H1 (cell line): ENCODE data around the gene THAP7. TPM values are rescaled to one million over a fixed set of nuclear protein-coding genes. Genes with fewer than 3 reads are reported as not detected.
"Not testable (repeated sequence)": the region's sequence is repeated elsewhere in the genome, so short reads cannot be mapped to it uniquely, and the experiment has no call there.

Source experiments
- CTCF ChIA-PET: fragments of 300-600 bp; sonication (Branson Sonifier 250); formaldehyde crosslinking; loops from one replicate; lab custom pipeline; 2021; ENCODE audit not compliant: partially characterized antibody; lab: Charles Lee
- POLR2A ChIA-PET: fragments of 300-600 bp; sonication (Branson Sonifier 250); formaldehyde crosslinking; loops from one replicate; lab custom pipeline; 2021; ENCODE audit warnings: inconsistent platforms; ENCODE audit not compliant: partially characterized antibody; lab: Charles Lee
- DNase-seq, 2 experiments: peaks; one replicate each; pipeline versions ENCODE4 v3.0.0 to v3.0.0-alpha.2; 2010 to 2022; ENCODE audit warnings: low spot score in 2 of 2, low read depth in 1 of 2, mixed read lengths in 1 of 2
- FAIRE-seq: peaks from 2 replicates; lab custom pipeline; 2011; peaks lifted over from hg19 to GRCh38; lab: Jason Lieb, UNC
- H2AFZ ChIP-seq: 2 replicates; pipeline ENCODE4 v1.8.1; 2012; ENCODE audit warnings: low read length, inconsistent platforms
- H2AK5ac ChIP-seq: 2 replicates; pipeline ENCODE4 v1.6.1; 2013; ENCODE audit warnings: low read depth, low read length
- H2BK120ac ChIP-seq: replicated peaks from 2 replicates; pipeline ENCODE3; 2013; ENCODE audit warnings: low read depth, low read length, inconsistent platforms
- H2BK12ac ChIP-seq: 2 replicates; pipeline ENCODE4 v1.6.1; 2013; ENCODE audit warnings: low read depth, low read length
- H2BK15ac ChIP-seq: 2 replicates; pipeline ENCODE4 v1.6.1; 2013; ENCODE audit warnings: low read length
- H2BK20ac ChIP-seq: 2 replicates; pipeline ENCODE4 v1.6.1; 2013; ENCODE audit warnings: low read length
- H2BK5ac ChIP-seq: 2 replicates; pipeline ENCODE4 v1.6.1; 2013; ENCODE audit warnings: low read depth, low read length
- H3K14ac ChIP-seq: 2 replicates; pipeline ENCODE4 v1.6.1; 2013; ENCODE audit warnings: inconsistent platforms; ENCODE audit not compliant: insufficient read length
- H3K18ac ChIP-seq: 2 replicates; pipeline ENCODE4 v1.6.1; 2013; ENCODE audit warnings: low read length; ENCODE audit errors: extremely low read depth
- H3K23ac ChIP-seq: 2 replicates; pipeline ENCODE4 v1.6.1; 2013; ENCODE audit warnings: inconsistent platforms; ENCODE audit not compliant: insufficient read length
- H3K23me2 ChIP-seq: 2 replicates; pipeline ENCODE4 v1.6.1; 2013; ENCODE audit warnings: low read depth, low read length
- H3K27ac ChIP-seq: 2 replicates; pipeline ENCODE4 v1.6.1; 2011; ENCODE audit warnings: low read depth, low read length, inconsistent platforms
- H3K27me3 ChIP-seq, 4 experiments: replicated peaks in 1 of 4; 1 replicate in 1 of 4; 2 replicates in 3 of 4; pipeline versions ENCODE4 v1.6.1 to v1.8.1; 2011 to 2013; ENCODE audit warnings: low read length in 3 of 4, mild to moderate bottlenecking in 3 of 4, inconsistent platforms in 2 of 4, mixed read lengths in 2 of 4, moderate library complexity in 1 of 4; ENCODE audit not compliant: control insufficient read depth in 3 of 4, insufficient read depth in 3 of 4; ENCODE audit errors: extremely low read depth in 1 of 4
- H3K36me3 ChIP-seq, 4 experiments: 2 replicates each; pipeline versions ENCODE4 v1.6.1 to v1.8.1; 2011 to 2013; ENCODE audit warnings: mild to moderate bottlenecking in 4 of 4, low read length in 3 of 4, moderate library complexity in 2 of 4, control low read depth in 1 of 4, inconsistent platforms in 1 of 4; ENCODE audit not compliant: insufficient read depth in 4 of 4, control insufficient read depth in 2 of 4
- H3K4ac ChIP-seq: replicated peaks from 2 replicates; pipeline ENCODE3; 2013; ENCODE audit warnings: low read length, low read depth, mixed read lengths, inconsistent platforms; ENCODE audit not compliant: insufficient read length
- H3K4me1 ChIP-seq, 4 experiments: replicated peaks in 1 of 4; 1 replicate in 1 of 4; 2 replicates in 3 of 4; pipeline versions ENCODE4 v1.6.1 to v1.8.1; 2011 to 2013; ENCODE audit warnings: low read length in 3 of 4, inconsistent platforms in 2 of 4, mixed read lengths in 1 of 4; ENCODE audit not compliant: insufficient read depth in 4 of 4, control insufficient read depth in 3 of 4
- H3K4me2 ChIP-seq, 2 experiments: 2 replicates each; pipeline versions ENCODE4 v1.6.1 to v1.8.1; 2011 to 2013; ENCODE audit warnings: low read depth in 2 of 2, low read length in 2 of 2, control low read depth in 1 of 2, inconsistent platforms in 1 of 2, mild to moderate bottlenecking in 1 of 2; ENCODE audit not compliant: insufficient read depth in 1 of 2
- H3K4me3 ChIP-seq, 4 experiments: fragments of 200-600, 300-600 bp in 1 of 4; sonication (generic), shearing (Covaris generic), sonication (Bioruptor Twin) in 1 of 4; 2 replicates each; pipeline versions ENCODE4 v1.5.1 to v1.8.1; 2011 to 2016; ENCODE audit warnings: low read length in 4 of 4, low read depth in 3 of 4, control low read depth in 2 of 4, inconsistent platforms in 2 of 4, mild to moderate bottlenecking in 2 of 4, mixed read lengths in 1 of 4, moderate library complexity in 1 of 4; ENCODE audit not compliant: insufficient read depth in 2 of 4; ENCODE audit errors: extremely low read depth in 1 of 4
- H3K56ac ChIP-seq: replicated peaks from 2 replicates; pipeline ENCODE3; 2013; ENCODE audit warnings: low read depth, mild to moderate bottlenecking, mixed read lengths, low read length, inconsistent platforms; ENCODE audit not compliant: insufficient read length
- H3K79me1 ChIP-seq: 2 replicates; pipeline ENCODE4 v1.6.1; 2013; ENCODE audit warnings: low read depth, low read length, control low read depth
- H3K79me2 ChIP-seq, 2 experiments: 2 replicates each; pipeline versions ENCODE4 v1.6.1 to v1.8.1; 2012 to 2013; ENCODE audit warnings: low read length in 2 of 2, mild to moderate bottlenecking in 2 of 2, inconsistent platforms in 1 of 2; ENCODE audit not compliant: insufficient read depth in 2 of 2, control insufficient read depth in 1 of 2
- H3K9ac ChIP-seq, 4 experiments: replicated peaks in 1 of 4; 1 replicate in 1 of 4; 2 replicates in 3 of 4; pipeline versions ENCODE4 v1.6.1 to v1.8.1; 2011 to 2013; ENCODE audit warnings: low read depth in 3 of 4, low read length in 3 of 4, control low read depth in 2 of 4, mild to moderate bottlenecking in 2 of 4, moderate library complexity in 2 of 4, inconsistent platforms in 1 of 4; ENCODE audit errors: extremely low read depth in 1 of 4
- H3K9me3 ChIP-seq, 2 experiments: 2 replicates each; pipeline versions ENCODE4 v1.6.1 to v1.8.1; 2012 to 2013; ENCODE audit warnings: mild to moderate bottlenecking in 2 of 2, moderate library complexity in 2 of 2, control low read depth in 1 of 2, inconsistent platforms in 1 of 2, low read depth in 1 of 2, low read length in 1 of 2, mixed read lengths in 1 of 2; ENCODE audit not compliant: insufficient read depth in 2 of 2
- H4K20me1 ChIP-seq, 2 experiments: replicated peaks in 1 of 2; 2 replicates each; pipeline versions ENCODE3 to v1.8.1; 2011 to 2013; ENCODE audit warnings: inconsistent platforms in 2 of 2, low read length in 2 of 2, mild to moderate bottlenecking in 1 of 2; ENCODE audit not compliant: insufficient read depth in 2 of 2, control insufficient read depth in 1 of 2
- H4K5ac ChIP-seq: 2 replicates; pipeline ENCODE4 v1.6.1; 2013; ENCODE audit warnings: low read length, low read depth, mixed read lengths, inconsistent platforms; ENCODE audit not compliant: insufficient read length
- H4K8ac ChIP-seq: 2 replicates; pipeline ENCODE4 v1.8.0; 2013; ENCODE audit warnings: mild to moderate bottlenecking, moderate library complexity, low read length, inconsistent platforms; ENCODE audit not compliant: insufficient read depth; ENCODE audit errors: extremely low read depth
- H4K91ac ChIP-seq: replicated peaks from 2 replicates; pipeline ENCODE3; 2013; ENCODE audit warnings: low read length, mixed read lengths, inconsistent platforms; ENCODE audit not compliant: insufficient read length
- WGBS, 2 experiments: shearing (Covaris generic) in 1 of 2; methylation state at CpG; one replicate each; pipeline versions ENCODE4 v1.1.6 to v1.1.7; 2013 to 2015; ENCODE audit warnings: low lambda C conversion rate in 2 of 2, mixed read lengths in 2 of 2, inconsistent platforms in 1 of 2, low coverage in 1 of 2, missing lambda C conversion rate in 1 of 2; ENCODE audit not compliant: insufficient replicate concordance in 2 of 2, insufficient coverage in 1 of 2, insufficient read length in 1 of 2; ENCODE audit errors: extremely low coverage in 1 of 2, missing lambda C conversion rate in 1 of 2; 5-methylcytosine and 5-hydroxymethylcytosine counted together
- polyA plus RNA-seq, 7 experiments: library from polyadenylated mRNA; depleted of rRNA in 3 of 7; stranded (reverse) in 5 of 7; unstranded in 2 of 7; fragments of >200 nt in 5 of 7; fragments of 200-250 nt in 2 of 7; gene quantifications; 1 replicate in 5 of 7; 2 replicates in 1 of 7; 4 replicates in 1 of 7; pipeline versions ENCODE4 v1.2.1 to v1.2.3, GENCODE V29; 2011 to 2013; ENCODE audit warnings: missing spikeins in 2 of 7, mixed read lengths in 2 of 7
- total RNA-seq: library from RNA; stranded (reverse); fragmentation: NEBNext Ultra II Directional; extraction: Animal tissue kit (Norgen Biotek cat#: 25700); gene quantifications from 2 replicates; pipeline ENCODE4 v1.2.1, GENCODE V29; 2021

Gene THAP7
- total and polyA plus RNA-seq, 2 of the 8 experiments (the other 6 are each of a cell fraction or from before 2014, with no cell fraction given): 16.9 to 32.5 TPM

DNA sequence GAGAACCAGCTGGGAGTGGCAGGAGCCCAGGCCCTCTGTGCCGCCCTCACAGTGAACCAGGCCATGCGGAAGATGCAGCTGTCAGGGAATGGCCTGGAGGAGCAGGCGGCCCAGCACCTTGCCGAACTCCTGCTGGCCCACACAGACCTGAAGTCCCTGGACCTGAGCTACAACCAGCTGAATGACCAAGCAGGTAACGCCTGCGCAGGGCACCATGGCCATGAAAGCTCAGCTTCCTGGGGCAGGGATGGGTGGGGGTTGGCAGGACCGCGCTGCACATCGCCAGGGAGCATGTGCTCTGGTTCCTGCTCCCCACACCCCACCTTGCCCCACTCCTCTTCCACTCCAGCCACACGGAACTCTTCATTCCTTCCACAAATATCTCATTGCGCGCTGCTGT, 47.0 kb upstream of the THAP7 start:
- H4K20me1 ChIP-seq, H3K14ac ChIP-seq, H3K4ac ChIP-seq, H2BK5ac ChIP-seq, H3K79me1 ChIP-seq, H3K36me3 ChIP-seq, H4K8ac ChIP-seq, H3K23me2 ChIP-seq, H2AFZ ChIP-seq, H3K4me3 ChIP-seq, H3K4me2 ChIP-seq, H3K23ac ChIP-seq, H3K9me3 ChIP-seq, H2BK15ac ChIP-seq, H3K56ac ChIP-seq, POLR2A ChIA-PET, H3K27me3 ChIP-seq, H3K18ac ChIP-seq, H3K79me2 ChIP-seq, FAIRE-seq, H2BK120ac ChIP-seq, H4K5ac ChIP-seq, H4K91ac ChIP-seq, H2AK5ac ChIP-seq, H2BK12ac ChIP-seq, CTCF ChIA-PET, H3K27ac ChIP-seq, H2BK20ac ChIP-seq, H3K9ac ChIP-seq, DNase-seq: not testable (repeated sequence)
- WGBS, 2 experiments: 93% methylated on average over 2 of the region's 12 CpGs; no CpG with 5 or more reads in 1 of the 2 experiments
- H3K4me1 ChIP-seq: peaks cover 2 to 20% (median 5%) of the 10 kb centered on the region in 4 experiments; a peak in 5 of 7 replicates

DNA sequence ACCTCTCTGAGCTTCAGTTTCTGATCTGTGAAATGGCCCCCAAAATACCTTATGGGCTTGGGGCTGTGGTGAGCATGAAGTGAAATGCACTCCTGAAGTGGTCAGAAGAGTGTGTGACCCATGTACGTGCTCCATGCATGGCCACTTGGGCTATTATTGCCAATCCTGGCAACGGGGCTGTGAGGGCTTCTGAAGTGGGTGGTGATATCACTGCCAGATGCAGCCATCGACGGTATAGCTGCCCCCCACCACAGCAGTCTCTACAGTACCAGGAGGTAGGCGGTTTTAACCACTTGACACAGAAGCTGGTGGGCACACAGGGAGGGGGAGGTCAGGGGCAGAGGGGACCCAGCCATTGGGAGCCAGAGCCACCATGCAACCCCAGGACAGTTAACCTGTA, 46.5 kb upstream of the THAP7 start:
- not testable (repeated sequence) for H3K14ac ChIP-seq, H4K20me1 ChIP-seq, H4K8ac ChIP-seq, H3K4me3 ChIP-seq, H4K91ac ChIP-seq, H3K23me2 ChIP-seq, H4K5ac ChIP-seq, H2BK20ac ChIP-seq, FAIRE-seq, H3K18ac ChIP-seq, H2BK120ac ChIP-seq, H3K4ac ChIP-seq, H2BK12ac ChIP-seq, H3K79me1 ChIP-seq, H3K27ac ChIP-seq, H2BK5ac ChIP-seq, H3K9me3 ChIP-seq, DNase-seq, H3K79me2 ChIP-seq, H2AFZ ChIP-seq, H3K27me3 ChIP-seq, H3K9ac ChIP-seq, H3K36me3 ChIP-seq, H3K23ac ChIP-seq, H3K56ac ChIP-seq, H2AK5ac ChIP-seq, H2BK15ac ChIP-seq, H3K4me2 ChIP-seq
- ChIA-PET POLR2A (interaction anchor here (0.5 kb wide), 1 partner anchor 81 kb away, joined by 4 read pairs; no protein-coding TSS in a partner anchor), CTCF (interaction anchor here (1.6 kb wide), 1 partner anchor 8 kb away, joined by 3 read pairs; no protein-coding TSS in a partner anchor)
- WGBS, 2 experiments: 93% methylated on average over 5 of the region's 5 CpGs; no CpG with 5 or more reads in 1 of the 2 experiments
- peaks cover 2 to 20% (median 5%) of the 10 kb centered on the region in 4 experiments; a peak in 5 of 7 replicates for H3K4me1 ChIP-seq
